Measurements from ENCODE around the gene FAM135A. TPM values are rescaled to one million over a fixed set of nuclear protein-coding genes. Genes with fewer than 3 reads are reported as not detected.

The FAM135A gene
- total and polyA plus RNA-seq, 9 of the 15 experiments (the other 6 are each of a cell fraction or from before 2014, with no cell fraction given), result 7.4 to 32.9 (median 19.2) TPM

- TF ChIP-seq, protein P1, sequence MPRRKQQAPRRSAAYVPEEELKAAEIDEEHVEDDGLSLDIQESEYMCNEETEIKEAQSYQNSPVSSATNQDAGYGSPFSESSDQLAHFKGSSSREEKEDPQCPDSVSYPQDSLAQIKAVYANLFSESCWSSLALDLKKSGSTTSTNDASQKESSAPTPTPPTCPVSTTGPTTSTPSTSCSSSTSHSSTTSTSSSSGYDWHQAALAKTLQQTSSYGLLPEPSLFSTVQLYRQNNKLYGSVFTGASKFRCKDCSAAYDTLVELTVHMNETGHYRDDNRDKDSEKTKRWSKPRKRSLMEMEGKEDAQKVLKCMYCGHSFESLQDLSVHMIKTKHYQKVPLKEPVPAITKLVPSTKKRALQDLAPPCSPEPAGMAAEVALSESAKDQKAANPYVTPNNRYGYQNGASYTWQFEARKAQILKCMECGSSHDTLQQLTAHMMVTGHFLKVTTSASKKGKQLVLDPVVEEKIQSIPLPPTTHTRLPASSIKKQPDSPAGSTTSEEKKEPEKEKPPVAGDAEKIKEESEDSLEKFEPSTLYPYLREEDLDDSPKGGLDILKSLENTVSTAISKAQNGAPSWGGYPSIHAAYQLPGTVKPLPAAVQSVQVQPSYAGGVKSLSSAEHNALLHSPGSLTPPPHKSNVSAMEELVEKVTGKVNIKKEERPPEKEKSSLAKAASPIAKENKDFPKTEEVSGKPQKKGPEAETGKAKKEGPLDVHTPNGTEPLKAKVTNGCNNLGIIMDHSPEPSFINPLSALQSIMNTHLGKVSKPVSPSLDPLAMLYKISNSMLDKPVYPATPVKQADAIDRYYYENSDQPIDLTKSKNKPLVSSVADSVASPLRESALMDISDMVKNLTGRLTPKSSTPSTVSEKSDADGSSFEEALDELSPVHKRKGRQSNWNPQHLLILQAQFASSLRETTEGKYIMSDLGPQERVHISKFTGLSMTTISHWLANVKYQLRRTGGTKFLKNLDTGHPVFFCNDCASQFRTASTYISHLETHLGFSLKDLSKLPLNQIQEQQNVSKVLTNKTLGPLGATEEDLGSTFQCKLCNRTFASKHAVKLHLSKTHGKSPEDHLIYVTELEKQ (CRISPR knock-in tag; IDR thresholded peaks at IDR 0.05), result no peak
- peak in 1 of 2 experiments; percentile 84; a peak in 2 of 4 replicates for TF ChIP-seq NONO (IDR thresholded peaks at IDR 0.05; ENCODE audit: low read depth in 2 of 2, low read length in 1 of 2)
- TF ChIP-seq SMARCA5 (IDR thresholded peaks at IDR 0.05), result no peak
- TF ChIP-seq THAP7 (CRISPR knock-in tag; IDR thresholded peaks at IDR 0.05), result no peak
- TF ChIP-seq SMAD2 (IDR thresholded peaks at IDR 0.05; ENCODE audit: low read depth, low read length), result no peak
- TF ChIP-seq MBD2 (IDR thresholded peaks at IDR 0.05; ENCODE audit: borderline replicate concordance, low read depth), result peak; percentile 86
- TF ChIP-seq STAT5A (IDR thresholded peaks at IDR 0.05; ENCODE audit: borderline replicate concordance, low read length), result peak; percentile 51
- TF ChIP-seq, protein P2, sequence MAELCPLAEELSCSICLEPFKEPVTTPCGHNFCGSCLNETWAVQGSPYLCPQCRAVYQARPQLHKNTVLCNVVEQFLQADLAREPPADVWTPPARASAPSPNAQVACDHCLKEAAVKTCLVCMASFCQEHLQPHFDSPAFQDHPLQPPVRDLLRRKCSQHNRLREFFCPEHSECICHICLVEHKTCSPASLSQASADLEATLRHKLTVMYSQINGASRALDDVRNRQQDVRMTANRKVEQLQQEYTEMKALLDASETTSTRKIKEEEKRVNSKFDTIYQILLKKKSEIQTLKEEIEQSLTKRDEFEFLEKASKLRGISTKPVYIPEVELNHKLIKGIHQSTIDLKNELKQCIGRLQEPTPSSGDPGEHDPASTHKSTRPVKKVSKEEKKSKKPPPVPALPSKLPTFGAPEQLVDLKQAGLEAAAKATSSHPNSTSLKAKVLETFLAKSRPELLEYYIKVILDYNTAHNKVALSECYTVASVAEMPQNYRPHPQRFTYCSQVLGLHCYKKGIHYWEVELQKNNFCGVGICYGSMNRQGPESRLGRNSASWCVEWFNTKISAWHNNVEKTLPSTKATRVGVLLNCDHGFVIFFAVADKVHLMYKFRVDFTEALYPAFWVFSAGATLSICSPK (IDR thresholded peaks at IDR 0.05; ENCODE audit: borderline replicate concordance), result no peak
- peak; percentile 83 for TF ChIP-seq E2F8 (IDR thresholded peaks at IDR 0.05; ENCODE audit: low read depth, partially characterized antibody)
- TF ChIP-seq, protein P3, sequence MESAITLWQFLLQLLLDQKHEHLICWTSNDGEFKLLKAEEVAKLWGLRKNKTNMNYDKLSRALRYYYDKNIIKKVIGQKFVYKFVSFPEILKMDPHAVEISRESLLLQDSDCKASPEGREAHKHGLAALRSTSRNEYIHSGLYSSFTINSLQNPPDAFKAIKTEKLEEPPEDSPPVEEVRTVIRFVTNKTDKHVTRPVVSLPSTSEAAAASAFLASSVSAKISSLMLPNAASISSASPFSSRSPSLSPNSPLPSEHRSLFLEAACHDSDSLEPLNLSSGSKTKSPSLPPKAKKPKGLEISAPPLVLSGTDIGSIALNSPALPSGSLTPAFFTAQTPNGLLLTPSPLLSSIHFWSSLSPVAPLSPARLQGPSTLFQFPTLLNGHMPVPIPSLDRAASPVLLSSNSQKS (CRISPR knock-in tag; IDR thresholded peaks at IDR 0.05), result no peak
- TF ChIP-seq SRSF1 (IDR thresholded peaks at IDR 0.05; ENCODE audit: low read depth, low read length), result no peak
- TF ChIP-seq ZNF512 (tag; IDR thresholded peaks at IDR 0.05), result peak; percentile 36
- peak; percentile 75; the same call in 1 of the 2 replicates for TF ChIP-seq ZNF263 (CRISPR knock-in tag; IDR thresholded peaks at IDR 0.05; ENCODE audit: borderline replicate concordance)
These were observed 18.6 kb upstream of the FAM135A start (continued) for GRCh38 chr6:70394518-70395300.
